Amygdala (tissue), 56 donors: ENCODE data around the gene CCDC78.
A peak's percentile ranks its signal among the peaks of the same experiment; 100 is the strongest.
"Not testable (repeated sequence)": the region's sequence is repeated elsewhere in the genome, so short reads cannot be mapped to it uniquely, and the experiment has no call there.

Source experiments
- DNase-seq, 56 donors: peaks; one replicate each; lab custom pipeline; 2025; lab: John Stamatoyannopoulos, UW

CCDC78 gene

DNA sequence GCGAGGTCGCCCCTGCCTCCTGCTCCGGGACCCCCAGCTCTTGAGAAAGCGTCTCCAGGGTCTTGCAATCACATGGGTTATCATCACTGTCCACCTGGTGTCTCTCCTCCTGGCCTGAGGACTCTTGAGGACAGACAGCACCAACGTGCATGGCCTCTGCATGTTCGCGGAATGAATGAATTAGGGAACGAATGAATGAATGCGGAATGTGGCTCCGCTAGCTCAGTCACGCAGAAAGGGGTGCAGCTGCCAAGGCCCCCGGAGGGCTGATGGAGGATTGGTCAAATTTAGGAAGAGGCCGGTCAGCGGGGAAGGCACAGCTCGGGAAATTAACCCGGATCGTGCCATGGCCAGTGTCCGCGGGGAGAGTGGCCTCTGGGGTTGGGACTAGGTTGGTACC is 23.9 kb downstream of the CCDC78 start:
- DNase-seq = no peak

DNA sequence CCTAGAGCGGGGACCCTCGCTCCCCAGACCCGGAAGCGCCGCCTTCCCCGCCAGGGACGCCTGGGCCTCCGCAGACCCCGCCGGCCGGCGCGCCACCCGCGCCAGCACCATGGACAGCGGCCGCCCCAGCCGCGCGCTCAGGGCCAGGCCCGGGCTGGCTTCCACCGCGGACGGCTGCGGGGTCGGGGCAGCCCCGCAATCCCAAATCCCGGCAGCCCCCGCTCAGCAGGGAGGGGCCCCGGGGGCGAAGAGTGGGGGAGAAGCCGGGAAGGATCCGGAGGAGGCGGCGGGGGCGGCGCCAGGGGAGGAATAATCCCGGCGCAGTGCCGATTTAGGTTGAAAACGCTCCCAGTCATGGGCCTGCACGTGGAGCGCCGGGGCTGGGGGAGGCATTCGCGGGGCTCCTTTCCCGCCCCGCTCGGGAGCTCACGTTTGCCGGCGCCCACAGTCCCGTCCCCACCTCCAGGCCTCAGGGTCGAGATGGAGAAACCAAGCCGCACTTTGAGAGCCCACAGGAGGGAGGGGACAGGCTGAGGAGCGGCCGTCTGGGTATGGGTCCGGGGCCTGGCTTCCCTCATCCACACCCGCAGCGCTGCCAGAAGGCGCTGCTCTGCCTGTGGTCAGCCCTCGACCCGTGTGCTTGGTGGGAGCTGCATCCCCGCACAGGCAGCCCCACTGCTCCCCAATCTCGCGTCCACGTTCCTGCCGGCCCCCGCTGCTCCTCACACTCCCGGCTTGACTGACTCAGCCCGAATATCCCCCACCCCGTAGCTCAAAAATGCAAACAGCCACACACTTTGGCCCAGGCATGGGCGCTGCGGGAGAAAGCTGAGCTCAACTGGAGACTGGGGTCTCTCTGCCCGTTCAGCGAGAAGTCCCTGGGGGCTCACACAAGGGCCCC is 25.3 kb downstream of the CCDC78 start:
- DNase-seq = peak in 3 of 56 donors; percentile 30 to 50 (median 42)

DNA sequence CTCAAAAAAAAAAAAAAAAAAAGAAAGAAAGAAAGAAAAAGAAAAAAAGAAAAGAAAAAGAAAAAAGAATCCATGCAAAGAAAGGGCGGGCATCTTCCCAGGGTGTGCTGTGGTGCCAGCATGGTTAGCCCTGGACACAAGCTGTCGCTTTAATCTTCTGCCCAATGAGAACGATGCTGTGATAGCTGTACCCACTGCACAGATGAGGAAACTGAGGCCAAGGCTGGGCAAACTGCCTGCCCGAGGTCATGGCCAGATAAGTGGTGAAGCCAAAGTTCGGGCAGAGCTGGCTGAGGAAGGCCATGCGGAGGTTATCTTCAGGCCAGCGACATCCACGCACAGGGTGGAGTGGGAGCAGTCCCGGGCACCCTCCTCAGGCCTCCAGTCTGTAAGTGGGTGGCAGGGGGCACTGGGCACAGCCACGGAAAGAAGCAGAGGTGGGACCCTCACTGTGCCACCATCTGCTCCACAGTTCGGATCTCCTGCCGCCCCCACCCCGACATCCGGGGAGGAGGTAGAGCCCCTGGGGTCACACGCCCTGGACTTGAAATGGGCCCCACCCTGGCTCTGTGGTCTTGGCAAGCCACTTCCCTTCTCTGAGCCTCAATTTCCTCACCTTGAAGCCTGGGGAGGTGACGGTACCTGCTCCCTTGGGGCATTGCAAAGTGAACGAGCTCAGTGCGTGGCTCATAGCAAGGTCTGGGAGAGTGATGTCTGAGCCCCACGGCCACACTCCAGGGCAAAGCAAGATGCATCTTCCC is 27.2 kb downstream of the CCDC78 start:
- no peak for DNase-seq

- DNase-seq = peak in 8 of 56 donors; percentile 23 to 44 (median 37)
These were observed 30.7 kb downstream of the CCDC78 start for GRCh38 chr16:695355-696089.

DNA sequence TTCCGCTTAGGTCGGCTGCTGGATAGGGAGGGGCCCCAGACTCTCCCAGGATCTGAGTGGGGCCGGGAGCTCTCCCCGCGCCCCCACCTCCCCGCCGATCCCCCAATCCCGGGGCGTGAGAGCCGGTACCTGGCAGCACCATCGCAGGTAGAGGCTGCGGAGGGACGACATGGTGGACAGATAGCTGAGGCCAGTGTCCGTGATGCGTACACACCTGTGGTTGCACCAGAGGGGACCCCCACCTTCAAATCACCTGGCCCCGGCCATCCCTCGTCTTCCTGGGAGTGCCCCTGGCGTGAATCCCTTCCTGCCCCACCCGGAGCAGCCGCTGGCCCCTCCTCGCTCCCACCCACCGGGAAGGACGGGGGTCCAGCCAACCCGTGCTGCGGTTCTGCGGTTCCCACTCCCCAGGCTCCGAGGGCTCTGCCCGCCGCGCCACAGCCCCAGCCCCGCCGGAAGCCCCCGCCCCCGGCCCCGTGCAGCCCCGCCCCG is 31.3 kb downstream of the CCDC78 start:
- no peak for DNase-seq

DNA sequence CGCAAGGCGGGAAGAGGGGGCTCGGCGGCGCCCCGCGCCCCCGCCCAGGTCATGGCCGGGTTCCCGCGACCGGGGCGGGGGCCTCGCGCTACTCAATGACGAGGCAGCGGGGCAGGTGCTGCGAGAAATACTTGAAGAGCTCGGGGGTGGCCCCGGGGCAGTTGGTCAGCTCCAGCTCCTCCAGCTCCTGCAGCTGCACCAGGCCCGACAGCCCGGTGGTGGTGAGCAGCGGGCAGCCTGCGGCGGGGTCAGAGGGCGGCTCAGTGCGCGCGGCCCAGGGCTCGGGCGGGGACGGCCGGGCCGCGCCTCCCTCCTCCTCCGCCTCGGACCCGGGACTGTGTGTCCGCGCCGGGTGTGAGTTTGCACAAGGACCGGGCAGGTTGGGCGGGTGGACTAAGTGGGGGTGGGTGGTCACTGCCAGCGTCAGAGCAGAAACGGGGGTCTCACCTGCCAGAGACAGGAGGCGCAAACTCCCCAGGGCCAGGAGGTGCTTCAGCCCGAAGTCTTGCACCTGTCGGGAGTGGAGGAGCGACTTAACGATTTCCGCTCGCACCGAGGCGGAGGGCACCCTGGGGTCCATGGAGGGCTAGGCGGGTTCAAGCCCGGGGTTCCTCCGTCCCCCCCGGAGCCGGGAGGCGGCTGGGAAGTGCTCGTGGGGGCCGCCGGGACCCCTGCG is 31.9 kb downstream of the CCDC78 start:
- DNase-seq = no peak

- DNase-seq = no peak
These were observed 32.5 kb downstream of the CCDC78 start for GRCh38 chr16:693766-694165.

DNA sequence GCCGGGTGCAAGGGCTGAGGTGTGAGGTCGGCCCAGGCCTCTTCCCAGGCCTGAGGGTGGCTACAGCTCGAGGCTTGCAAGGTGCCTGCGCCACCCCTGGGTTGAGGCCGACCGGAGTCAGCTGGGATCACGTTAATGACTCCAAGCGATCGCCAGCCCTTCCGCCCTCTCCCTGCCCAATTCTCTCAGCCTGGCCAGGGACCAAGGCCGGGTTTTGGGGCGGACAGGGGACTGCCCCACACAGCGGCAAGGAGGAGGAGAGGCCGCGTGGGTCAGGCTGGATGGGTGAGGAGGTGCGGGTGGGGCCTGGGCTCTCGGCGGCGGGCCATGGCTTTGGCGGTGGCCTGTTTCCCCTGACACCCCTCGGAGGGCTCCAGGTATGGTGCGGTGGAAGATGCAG is 32.9 kb downstream of the CCDC78 start:
- no peak for DNase-seq

DNA sequence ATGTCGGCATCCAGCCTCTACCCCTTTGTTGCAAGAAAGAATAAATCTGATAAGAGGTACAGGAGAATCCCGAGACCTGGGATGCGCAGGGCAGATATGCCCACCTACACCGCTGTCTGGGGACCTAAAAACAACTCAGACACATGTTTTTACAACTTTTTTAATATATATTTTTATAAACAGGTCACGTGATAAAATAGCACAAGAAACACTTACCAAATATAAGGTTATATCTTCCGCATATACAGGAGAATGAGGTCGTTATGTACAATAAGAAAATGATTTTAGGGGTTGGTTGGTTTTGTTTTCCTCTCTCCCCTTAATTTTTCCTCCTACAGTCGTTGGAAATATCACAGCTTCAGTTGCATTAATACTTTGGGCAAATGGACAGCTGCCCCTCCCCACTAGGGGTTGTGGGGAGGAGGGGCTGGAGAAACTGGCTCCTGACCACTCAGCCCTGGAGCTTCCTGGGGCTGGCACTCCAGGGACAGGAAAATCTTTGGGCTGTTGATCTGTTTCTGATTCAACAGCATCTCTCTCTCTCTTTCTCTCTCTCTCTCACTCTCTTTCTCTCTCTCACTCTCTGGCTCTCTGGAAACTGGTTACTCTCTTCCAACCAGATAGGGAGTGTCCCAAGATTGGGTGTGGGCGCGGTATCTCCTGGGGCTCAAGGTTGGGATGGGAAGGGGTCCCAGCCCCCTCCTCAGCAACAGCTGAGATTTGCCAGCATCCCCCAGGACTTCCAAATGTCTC is 33.7 kb downstream of the CCDC78 start:
- no peak for DNase-seq

- DNase-seq = not testable (repeated sequence)
These were observed 35.0 kb downstream of the CCDC78 start for GRCh38 chr16:691242-691641.

GRCh38 chr16:689175-689897 is 36.9 kb downstream of the CCDC78 start:
- no peak for DNase-seq

GRCh38 chr16:687499-687898 is 38.7 kb downstream of the CCDC78 start:
- DNase-seq = no peak

- no peak for DNase-seq
These were observed 39.6 kb downstream of the CCDC78 start for GRCh38 chr16:686459-687260.

GRCh38 chr16:685967-686366 is 40.3 kb downstream of the CCDC78 start:
- DNase-seq = peak in 2 of 56 donors; percentile 13 to 24

DNA sequence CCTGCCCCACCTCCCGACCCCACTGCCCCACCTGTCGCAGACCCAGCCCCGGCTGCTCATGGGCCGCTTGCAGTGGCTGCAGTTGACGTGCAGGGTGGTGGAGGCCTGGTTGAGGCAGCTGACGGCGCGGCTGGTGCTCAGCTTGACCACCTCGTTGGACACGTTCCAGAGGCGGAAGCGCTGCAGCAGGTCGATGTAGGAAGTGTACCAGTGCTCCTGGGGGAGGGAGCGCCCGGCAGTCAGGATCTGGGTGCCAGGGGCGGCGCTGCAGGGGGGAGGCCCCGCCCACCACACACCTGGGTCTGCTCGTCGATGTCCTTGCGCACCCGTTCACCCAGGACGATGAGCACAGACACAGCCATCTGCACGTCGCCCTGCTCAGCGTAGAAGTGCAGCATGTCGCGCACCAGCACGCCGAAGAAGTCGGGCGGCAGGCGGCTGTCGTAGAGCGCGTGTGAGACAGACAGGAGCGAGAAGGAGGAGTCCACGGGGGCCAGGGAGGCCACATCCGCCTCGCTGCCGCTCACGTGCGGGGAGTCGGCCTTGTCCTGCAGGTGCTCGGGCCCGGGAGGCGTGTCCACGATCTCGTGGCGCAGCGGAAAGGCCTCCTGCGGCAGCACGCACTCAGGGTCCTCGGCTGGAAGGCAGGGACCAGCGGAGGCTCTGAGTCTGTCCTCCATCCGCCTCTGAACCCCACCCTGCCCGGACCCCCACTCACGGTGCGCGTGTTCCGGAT is 41.1 kb downstream of the CCDC78 start:
- DNase-seq = peak in 1 of 56 donors; percentile 41

DNA sequence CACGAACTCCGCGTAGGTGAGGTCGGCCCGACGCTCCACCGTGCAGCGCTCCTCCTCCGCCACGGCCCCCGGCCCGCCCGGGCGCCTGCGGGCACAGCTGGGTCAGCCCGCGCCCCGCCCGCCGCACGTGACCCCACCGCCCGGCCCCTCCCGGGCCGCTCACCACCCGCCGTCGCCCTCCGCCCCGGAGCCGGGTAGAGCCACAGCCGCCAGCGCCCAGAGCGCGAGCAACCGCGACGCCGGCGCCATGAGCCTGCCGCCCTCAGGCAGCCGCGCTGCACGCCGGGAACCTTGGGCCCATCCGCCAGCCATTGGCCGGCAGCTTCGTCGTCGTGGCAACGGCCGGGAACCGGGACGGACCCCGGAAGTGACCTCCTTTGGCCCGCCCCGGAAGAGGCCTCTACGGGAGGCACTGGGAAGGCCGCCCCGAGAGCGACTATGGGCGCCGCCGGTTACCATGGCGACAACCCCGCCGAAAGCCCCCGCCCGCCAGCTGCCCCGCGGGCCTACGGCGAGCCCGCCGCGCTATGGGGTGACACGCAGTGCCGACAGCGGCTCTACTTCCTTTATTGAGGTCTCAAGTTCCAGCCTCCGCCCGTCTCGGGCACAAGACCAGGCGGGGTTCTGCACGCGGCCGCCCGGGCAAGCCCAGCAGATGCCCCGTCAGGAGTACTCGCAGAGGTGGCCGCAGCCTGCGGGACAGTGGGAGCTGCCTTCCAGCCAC is 42.0 kb downstream of the CCDC78 start, which contains the start of gene JMJD8:
JMJD8 (minus strand) TSS at position 264 of the 724 bp plus-strand sequence; CDS start at position 249, 15 bp downstream.
- DNase-seq = peak; percentile 69 to 98 (median 92)
